Epithelial cell of esophagus (primary cell): ENCODE results near the gene PRKCZ.

Source experiments
- DNase-seq: peaks from one replicate; pipeline ENCODE4 v3.0.0; 2010; ENCODE audit warnings: low read depth
- H3K4me3 ChIP-seq: 2 replicates; pipeline ENCODE4 v1.5.1; 2011; ENCODE audit warnings: mild to moderate bottlenecking, low read length, control low read depth
- TF ChIP-seq, protein P1 (sequence below): IDR thresholded peaks from 2 replicates; pipeline ENCODE4 v1.5.1; 2011; ENCODE audit warnings: low read depth, mild to moderate bottlenecking, low read length, control low read depth, inconsistent platforms; ENCODE audit not compliant: insufficient read depth; ENCODE audit errors: missing control alignments

PRKCZ gene

DNA sequence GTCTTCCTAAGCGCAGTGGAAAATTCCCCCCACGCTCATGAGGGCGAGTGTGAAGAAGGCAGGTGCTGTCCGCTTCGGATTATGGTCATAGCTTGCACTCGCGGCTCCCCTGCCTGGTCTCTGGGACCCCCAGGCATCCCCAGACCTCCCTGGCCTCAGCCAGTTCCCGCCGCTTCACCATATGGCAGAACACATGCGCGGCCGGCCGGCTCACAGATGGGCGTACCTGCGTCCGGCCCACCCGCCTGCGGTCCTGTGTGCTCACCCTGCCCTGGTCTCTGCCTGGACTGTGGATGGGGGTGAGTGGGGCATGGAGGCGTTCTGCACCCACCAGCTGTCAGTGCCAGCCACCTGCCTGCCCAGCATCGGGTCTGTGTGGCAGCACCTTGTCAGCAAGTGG lies 34.1 kb downstream of the PRKCZ start:
- H3K4me3 ChIP-seq = no peak overlapping the region
- no peak for DNase-seq
- TF ChIP-seq, protein P1, sequence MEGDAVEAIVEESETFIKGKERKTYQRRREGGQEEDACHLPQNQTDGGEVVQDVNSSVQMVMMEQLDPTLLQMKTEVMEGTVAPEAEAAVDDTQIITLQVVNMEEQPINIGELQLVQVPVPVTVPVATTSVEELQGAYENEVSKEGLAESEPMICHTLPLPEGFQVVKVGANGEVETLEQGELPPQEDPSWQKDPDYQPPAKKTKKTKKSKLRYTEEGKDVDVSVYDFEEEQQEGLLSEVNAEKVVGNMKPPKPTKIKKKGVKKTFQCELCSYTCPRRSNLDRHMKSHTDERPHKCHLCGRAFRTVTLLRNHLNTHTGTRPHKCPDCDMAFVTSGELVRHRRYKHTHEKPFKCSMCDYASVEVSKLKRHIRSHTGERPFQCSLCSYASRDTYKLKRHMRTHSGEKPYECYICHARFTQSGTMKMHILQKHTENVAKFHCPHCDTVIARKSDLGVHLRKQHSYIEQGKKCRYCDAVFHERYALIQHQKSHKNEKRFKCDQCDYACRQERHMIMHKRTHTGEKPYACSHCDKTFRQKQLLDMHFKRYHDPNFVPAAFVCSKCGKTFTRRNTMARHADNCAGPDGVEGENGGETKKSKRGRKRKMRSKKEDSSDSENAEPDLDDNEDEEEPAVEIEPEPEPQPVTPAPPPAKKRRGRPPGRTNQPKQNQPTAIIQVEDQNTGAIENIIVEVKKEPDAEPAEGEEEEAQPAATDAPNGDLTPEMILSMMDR = no peak

DNA sequence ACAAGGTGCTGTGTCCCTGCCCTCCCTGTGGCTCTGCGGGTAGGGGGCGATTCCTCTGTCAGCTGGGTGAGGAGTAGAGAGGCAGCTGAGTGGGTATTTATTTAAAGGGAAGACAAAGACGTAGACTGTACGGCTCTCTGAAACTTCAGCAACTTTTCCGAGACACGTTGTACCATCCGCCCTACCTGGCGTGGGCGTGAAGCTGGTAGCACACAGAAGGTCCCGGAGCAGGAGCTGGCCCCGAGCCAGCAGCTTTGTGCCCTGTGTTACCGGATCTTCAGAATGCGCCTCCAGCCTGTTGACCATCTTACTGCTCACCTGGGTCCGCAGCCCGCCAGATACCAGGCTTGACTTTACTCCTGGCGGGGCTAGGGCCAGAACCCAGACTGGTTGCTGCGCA lies 34.9 kb downstream of the PRKCZ start:
- no peak overlapping the region for H3K4me3 ChIP-seq
- peak; percentile 12 for DNase-seq
- TF ChIP-seq, protein P1 = no peak

DNA sequence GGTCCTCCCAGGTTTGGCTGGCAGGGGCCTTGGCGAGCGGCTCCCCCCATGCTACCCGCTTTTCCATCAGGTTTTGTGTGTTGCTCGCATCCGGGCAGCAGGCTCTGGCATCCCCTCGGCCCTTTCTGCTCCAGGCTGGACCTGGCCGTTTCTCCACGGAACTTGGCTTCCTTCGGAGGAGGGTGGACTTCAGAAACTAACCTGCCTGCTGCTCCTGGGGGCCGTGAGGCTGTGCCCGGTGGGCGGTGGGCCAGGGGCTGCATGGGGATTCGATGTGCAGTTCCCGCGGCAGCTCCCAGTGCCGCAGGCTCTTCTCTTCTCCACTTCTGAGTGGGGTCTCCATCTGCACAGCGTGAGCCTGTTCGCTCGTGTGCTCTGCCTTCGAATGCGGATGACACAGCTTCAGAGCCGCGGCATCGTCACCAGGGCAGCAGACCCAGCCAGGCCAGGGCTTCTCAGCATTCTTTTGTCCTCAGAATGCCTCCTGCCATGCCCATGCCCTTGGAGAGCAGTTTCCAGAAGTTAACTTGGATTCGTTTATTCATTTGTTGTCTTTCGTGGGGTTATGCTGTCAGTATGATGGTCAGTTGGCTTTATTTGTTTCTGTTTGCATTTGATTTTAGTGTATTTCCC lies 36.4 kb downstream of the PRKCZ start:
- TF ChIP-seq, protein P1 = no peak
- no peak overlapping the region for H3K4me3 ChIP-seq
- DNase-seq = no peak

DNA sequence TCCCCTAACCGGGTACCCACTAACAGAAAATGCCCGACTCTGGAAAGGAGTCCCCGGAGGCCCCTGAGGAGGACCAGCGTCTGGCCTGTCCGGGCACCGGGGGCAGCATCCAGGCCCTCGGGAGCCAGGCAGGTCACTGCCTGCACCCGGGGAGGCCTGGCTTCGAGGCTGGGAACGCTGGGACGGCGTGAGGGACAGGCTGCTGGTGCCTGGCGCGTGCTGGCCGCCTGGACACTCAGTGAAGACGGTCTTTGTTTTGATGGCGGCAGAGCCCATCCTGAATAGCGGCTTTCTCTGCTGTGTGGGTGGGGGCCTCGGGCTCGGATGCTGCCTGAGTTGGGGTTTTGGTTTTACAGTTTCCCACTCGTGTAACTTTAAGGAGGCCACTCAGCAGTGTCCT lies 37.6 kb downstream of the PRKCZ start:
- DNase-seq = no peak
- H3K4me3 ChIP-seq = no peak overlapping the region
- TF ChIP-seq, protein P1 = no peak

DNA sequence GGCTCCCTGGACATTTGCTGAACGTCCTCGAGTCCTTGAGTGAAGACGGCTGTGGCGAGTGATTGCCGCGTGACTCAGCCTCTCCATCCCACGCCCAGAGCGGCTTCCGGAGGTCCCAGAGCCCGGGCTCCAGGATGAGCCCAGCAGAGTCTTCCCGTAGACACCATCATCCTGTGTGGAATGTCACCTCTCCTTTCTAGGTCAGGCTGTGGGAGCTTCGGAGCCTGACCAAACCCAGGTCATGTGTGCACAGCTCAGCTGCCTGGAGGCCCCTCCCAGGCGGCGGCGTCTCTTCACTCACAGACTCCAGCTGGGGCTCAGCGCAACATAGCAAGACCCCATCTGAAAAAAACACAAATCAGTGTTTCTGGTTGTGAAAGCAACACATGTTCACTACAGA lies 38.2 kb downstream of the PRKCZ start:
- DNase-seq = no peak
- TF ChIP-seq, protein P1 = no peak
- H3K4me3 ChIP-seq = no peak overlapping the region

DNA sequence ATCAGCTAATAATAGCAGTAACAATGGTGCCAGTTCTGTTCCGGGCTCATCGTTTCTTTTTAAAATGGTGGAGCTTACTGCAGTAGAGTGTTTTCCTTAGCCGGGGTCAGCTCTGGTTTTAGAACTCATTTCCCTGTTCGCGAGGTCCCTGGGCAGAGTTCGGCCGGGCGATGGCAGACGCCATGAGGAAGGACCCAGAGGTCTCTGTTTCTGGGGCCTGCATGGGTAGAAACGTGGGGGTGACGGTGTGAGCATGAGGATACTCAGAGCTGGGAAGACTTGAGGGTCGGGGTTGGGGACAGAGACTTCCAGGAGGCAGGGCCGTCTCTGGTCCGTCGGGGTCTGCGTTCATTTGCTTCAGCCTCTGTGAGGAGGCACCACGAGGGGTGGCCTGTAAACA lies 38.8 kb downstream of the PRKCZ start:
- no peak for DNase-seq
- TF ChIP-seq, protein P1 = no peak
- no peak overlapping the region for H3K4me3 ChIP-seq

DNA sequence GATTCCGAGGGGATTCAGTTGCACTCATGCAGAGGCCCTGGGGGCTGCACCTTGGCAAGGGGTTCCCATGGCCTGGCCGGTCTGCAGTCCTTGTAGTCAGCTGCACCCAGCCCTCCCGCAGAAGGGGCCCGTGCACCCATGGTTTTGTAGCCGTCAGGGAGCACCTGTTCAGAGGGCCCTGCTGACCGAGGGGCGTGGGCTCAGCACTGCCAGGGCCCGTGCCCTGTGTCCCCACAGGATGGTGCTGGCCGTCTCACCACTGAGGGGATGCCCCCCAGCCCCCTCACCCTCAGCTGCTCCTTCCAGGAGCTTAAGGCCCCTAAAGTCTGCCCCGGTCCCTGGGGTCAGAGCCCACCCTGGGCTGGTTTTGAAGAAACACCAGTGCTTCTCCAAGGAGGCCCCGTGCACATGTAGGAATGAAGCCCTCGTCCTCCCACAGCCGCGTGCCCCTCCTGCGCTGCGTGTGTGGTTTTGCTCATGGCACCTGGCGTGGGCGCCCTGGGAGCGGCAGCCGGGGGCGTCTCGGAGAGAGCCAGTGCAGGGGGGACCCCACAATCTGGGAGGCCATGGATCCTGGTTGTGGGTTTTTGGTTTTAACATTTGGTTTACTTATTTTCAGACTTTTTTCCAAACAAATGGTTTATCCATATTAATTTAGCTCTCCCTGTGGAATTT lies 40.1 kb downstream of the PRKCZ start:
- DNase-seq = no peak
- TF ChIP-seq, protein P1 = no peak

More for the DNA sequence above, 40.1 kb downstream of the PRKCZ start:
- H3K4me3 ChIP-seq = no peak overlapping the region
